VCaP (cell line): ENCODE data around the gene SIRPA.
"Not testable (repeated sequence)": the region's sequence is repeated elsewhere in the genome, so short reads cannot be mapped to it uniquely, and the experiment has no call there.

Experiments used
- H3K27ac ChIP-seq: fragments of 450-650 bp; 2 replicates; pipeline ENCODE4 v1.5.1; 2017
- TF ChIP-seq, protein P1 (sequence below): fragments of 450-650 bp; conservative IDR thresholded peaks from 2 replicates; pipeline ENCODE4 v1.5.1; 2017; ENCODE audit warnings: mild to moderate bottlenecking, moderate library complexity

The SIRPA gene

DNA sequence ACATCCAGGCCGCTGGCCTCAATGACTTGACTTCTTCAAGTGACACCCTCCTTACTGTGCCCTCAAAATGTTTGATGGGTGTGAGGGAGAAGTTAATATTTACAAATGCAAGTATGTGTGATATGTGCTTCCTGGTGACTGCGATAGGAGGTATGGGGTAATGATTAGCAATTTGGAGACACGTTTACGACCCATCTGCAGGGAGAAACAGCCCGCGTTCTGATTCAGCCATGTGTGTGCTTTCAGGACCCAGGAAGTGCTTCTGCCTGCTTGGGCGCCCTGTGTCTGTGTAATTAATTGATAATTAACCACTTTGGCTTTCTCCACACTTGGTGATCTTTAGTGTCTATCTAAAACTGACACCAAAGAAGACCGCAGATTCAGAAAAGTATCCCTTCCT lies 25.0 kb downstream of the SIRPA start:
- peak overlapping the region; percentile 54 for H3K27ac ChIP-seq

DNA sequence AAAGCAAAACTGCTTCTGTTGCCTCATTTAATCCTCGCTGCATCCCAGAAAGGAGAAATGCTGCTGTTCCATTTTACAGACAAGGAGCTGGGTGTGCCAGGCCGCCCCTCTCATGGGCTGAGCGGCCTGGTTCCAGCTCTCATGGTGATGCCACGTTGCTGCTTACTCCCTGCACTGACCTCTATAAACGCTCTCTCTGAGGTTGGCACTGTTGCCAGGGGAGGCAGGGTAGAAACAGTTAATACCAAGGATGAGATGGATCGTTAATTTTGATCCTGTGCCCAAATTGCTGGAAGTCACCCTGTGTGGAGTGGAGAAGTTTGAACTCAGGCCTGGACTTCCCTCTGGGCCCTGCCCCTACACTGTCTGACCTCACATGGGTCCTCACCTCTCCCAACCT lies 25.6 kb downstream of the SIRPA start:
- H3K27ac ChIP-seq: peak overlapping the region; percentile 54
- TF ChIP-seq, protein P1, sequence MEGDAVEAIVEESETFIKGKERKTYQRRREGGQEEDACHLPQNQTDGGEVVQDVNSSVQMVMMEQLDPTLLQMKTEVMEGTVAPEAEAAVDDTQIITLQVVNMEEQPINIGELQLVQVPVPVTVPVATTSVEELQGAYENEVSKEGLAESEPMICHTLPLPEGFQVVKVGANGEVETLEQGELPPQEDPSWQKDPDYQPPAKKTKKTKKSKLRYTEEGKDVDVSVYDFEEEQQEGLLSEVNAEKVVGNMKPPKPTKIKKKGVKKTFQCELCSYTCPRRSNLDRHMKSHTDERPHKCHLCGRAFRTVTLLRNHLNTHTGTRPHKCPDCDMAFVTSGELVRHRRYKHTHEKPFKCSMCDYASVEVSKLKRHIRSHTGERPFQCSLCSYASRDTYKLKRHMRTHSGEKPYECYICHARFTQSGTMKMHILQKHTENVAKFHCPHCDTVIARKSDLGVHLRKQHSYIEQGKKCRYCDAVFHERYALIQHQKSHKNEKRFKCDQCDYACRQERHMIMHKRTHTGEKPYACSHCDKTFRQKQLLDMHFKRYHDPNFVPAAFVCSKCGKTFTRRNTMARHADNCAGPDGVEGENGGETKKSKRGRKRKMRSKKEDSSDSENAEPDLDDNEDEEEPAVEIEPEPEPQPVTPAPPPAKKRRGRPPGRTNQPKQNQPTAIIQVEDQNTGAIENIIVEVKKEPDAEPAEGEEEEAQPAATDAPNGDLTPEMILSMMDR: no peak

More for the DNA sequence above, 25.0 kb downstream of the SIRPA start:
- TF ChIP-seq, protein P1: no peak

DNA sequence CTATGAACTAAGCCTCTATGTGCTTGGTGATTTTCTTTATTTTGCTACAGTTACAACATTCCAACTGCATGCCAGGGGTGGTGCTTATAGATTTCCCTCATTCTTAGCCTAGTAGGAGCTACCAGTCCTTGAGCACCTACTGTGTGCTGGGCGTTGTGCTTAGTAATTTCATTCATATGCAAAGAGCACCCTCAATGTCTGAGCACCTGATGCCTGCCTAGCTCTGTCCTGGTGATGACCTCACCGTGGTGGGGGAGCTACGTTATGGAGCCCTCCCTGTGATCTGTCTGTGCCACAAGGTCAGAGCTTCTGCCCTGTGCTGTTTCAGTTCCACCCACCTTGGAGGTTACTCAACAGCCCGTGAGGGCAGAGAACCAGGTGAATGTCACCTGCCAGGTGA lies 26.8 kb downstream of the SIRPA start:
- H3K27ac ChIP-seq: not testable (repeated sequence)

DNA sequence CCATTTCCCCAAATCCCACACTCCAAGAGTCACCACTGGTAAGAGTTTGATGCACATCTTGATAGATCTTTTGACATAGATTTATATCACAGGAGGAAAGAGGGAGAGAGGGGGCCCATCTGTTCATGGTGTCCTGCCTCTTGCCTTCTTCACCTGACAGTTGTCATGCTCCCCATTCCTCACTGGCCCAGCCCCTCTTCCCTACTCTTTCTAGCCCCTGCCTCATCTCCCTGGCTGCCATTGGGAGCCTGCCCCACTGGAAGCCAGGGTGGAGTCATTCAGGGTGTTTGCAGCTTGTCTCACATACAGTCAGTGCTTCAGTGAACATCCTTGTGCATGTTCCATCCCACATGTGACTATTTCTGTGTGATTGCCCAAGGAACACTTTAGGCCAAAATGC lies 27.6 kb downstream of the SIRPA start:
- no peak overlapping the region for H3K27ac ChIP-seq
- TF ChIP-seq, protein P1: no peak

DNA sequence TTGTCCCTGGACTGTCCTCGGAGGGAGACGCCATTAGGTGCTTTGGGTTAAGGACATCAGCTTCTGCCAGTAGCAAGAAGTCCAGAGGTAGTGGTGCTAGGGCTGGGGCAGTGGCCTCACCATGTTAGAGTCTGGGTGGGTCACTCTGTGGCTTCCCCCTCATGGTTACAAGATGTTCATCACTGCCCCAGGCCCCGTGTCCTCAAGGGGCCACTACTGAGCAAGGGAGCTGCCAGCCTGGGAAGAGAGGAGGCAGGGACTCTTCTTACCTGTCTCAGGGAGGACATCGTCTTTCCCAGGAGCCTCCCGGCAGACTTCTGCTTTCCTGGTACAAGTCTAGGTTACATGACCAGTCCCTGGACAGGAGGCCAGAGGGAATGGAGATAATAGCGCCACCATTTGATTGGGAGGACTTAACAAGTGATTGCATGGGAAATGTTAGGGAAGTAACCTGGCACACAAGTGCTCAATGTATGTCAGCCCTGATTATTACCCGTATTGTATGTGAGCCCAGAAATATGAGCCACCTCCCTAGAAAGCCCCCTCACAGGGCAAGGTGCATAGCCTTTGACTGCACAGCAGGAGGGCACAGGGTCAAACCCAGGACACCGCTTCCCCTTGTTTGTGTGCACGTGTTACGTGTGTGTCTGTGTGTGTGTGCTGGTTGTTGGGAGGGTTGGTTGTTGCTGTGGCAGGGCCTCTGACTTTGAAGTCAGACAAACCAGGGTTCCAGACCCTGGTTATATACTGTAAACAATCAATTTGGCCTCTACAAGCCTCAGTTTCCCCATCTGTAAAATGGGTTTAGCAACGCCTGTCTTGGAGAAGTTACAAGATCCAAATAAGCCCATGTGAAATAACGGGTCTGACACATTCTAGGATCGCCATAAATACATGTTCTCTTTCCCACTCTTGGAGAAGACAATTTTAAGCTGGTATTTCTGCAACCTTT lies 30.0 kb downstream of the SIRPA start:
- H3K27ac ChIP-seq: no peak overlapping the region
- TF ChIP-seq, protein P1: no peak

DNA sequence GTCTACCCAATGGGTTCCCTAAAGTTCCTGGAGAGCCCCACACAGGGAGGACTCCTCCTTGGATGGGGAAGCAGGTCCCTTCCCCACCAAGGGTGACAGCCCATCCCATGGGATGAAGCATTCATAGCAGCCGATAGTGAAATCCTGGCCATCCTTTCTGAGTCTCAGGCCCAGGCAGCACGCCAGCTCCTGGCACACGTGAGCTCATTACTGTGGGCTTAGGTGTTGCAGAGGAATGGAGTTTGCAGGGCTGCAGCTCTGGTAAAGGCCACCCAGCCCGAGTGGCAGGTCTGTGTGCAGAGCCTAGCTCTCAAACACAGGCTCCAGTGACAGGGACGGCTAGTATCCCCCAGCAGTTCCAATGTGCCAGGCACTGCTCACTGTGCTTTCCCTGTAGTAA lies 31.0 kb downstream of the SIRPA start:
- no peak overlapping the region for H3K27ac ChIP-seq
- TF ChIP-seq, protein P1: no peak

DNA sequence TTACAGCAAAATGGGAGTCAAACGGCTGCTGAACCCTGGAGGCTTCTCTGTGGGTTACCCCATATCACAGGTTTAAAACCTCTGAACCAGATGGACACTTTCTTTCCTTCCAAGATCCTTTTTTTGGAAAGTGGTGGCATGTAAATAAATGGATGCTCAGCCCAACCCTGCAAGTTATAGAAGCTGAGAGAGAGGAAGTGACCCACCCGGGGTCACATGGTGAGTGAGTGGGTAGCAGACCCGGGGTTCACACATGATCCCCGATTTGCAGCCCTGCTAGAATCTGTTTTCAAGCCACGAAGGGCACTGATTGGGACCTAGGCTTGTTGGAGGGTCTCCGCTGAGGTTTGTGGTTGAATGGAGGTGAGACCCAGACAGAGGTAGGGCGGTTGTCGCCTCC lies 32.0 kb downstream of the SIRPA start:
- no peak overlapping the region for H3K27ac ChIP-seq
- TF ChIP-seq, protein P1: no peak

DNA sequence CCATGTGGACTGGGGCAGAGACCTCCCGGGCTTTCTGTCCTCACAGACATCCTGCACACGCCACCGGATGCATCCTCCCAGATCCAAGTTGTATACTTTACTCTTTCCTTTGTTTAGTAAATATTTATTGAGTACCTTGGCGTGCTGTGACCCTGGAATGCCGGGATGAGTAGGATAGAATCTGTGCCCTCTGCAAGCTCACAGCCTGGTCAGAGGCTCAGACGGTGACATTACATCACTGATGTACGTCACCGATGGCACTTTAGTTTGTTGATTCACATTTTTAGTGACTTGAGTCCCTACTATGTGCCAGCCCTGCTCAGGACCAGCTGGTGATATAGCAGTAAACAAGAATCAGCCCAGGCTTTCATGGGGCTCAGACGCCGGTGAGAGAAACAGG lies 32.9 kb downstream of the SIRPA start:
- TF ChIP-seq, protein P1: no peak
- no peak overlapping the region for H3K27ac ChIP-seq
